GM21360 (cell line): ENCODE measurements around the gene SDK2.

Experiments
- ATAC-seq: cut with Tn5 transposase; IDR thresholded peaks from one replicate; pipeline ENCODE4 v1.9.1; 2021; ENCODE audit warnings: mild to moderate bottlenecking, moderate library complexity; ENCODE audit not compliant: unreplicated experiment

The SDK2 gene

GRCh38 chr17:73397856-73398540 lies 246.2 kb downstream of the SDK2 start:
- no peak for ATAC-seq

GRCh38 chr17:73397278-73397826 lies 246.9 kb downstream of the SDK2 start:
- no peak for ATAC-seq

GRCh38 chr17:73396431-73397277 lies 247.6 kb downstream of the SDK2 start:
- no peak for ATAC-seq

GRCh38 chr17:73394512-73395450 lies 249.5 kb downstream of the SDK2 start:
- ATAC-seq, result no peak

GRCh38 chr17:73393962-73394361 lies 250.3 kb downstream of the SDK2 start:
- ATAC-seq, result no peak

GRCh38 chr17:73393381-73393780 lies 250.9 kb downstream of the SDK2 start:
- ATAC-seq, result no peak

GRCh38 chr17:73391331-73392265 lies 252.6 kb downstream of the SDK2 start:
- no peak for ATAC-seq

GRCh38 chr17:73390851-73391250 lies 253.4 kb downstream of the SDK2 start:
- no peak for ATAC-seq

GRCh38 chr17:73390221-73390620 lies 254.0 kb downstream of the SDK2 start:
- ATAC-seq, result no peak

- ATAC-seq, result no peak
These were observed 254.8 kb downstream of the SDK2 start for GRCh38 chr17:73389411-73389810.

- no peak for ATAC-seq
These were observed 255.7 kb downstream of the SDK2 start for GRCh38 chr17:73388578-73388905.

GRCh38 chr17:73387746-73388577 lies 256.3 kb downstream of the SDK2 start:
- ATAC-seq, result no peak

GRCh38 chr17:73386561-73386960 lies 257.7 kb downstream of the SDK2 start:
- ATAC-seq, result no peak

- no peak for ATAC-seq
These were observed 259.3 kb downstream of the SDK2 start for GRCh38 chr17:73384926-73385325.

GRCh38 chr17:73380439-73381106 lies 263.7 kb downstream of the SDK2 start:
- no peak for ATAC-seq

GRCh38 chr17:73379826-73380225 lies 264.4 kb downstream of the SDK2 start:
- no peak for ATAC-seq

GRCh38 chr17:73378974-73379470 lies 265.2 kb downstream of the SDK2 start:
- no peak for ATAC-seq

GRCh38 chr17:73376636-73377035 lies 267.6 kb downstream of the SDK2 start:
- no peak for ATAC-seq
